ENCODE data around the gene SLCO1C1. TPM values are rescaled to one million over a fixed set of nuclear protein-coding genes. Genes with fewer than 3 reads are reported as not detected.

SLCO1C1 gene
- total and polyA plus RNA-seq, 2 donors (not counting 3 experiments of a cell fraction or from before 2014, with no cell fraction given) = 0.07 to 0.66 TPM

DNA sequence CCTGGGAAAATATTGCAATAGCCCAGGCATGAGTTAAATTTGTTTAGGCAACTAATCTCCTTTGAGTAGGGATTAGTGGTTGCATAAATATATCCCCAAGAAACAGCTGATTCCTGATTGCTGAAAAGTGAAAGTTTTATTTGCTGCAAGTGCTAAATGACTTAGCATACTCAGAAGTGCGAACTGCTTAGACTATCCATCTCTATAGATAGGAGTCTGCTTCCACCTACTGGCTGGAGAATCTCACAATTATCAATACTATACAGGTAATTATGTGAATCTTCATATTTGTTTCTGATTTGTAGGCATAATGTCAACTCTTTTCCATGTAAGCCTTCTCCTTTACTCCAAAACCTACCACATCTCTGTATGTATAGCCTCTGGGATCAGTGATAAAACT, 103.4 kb downstream of the SLCO1C1 start:
- no TSS peak for BruUV-seq (replicated peaks)
- POLR2A ChIA-PET = no interaction called here
- CTCF ChIA-PET = interaction anchor here (0.9 to 3.4 kb wide), 2 partner anchors 150 to 153 kb away, joined by 3 to 13 read pairs; no protein-coding TSS in a partner anchor
- Histone ChIP-seq H3K4me3 (replicated peaks in 1 of 3; ENCODE audit: insufficient read depth in 1 of 3, low read depth in 1 of 3, low read length in 3 of 3) (no peak overlapping the region), H3K9me3 (replicated peaks; ENCODE audit: control insufficient read depth, insufficient read depth, low read length) (no peaks in the 10 kb centered on the region), H4K20me1 (replicated peaks; ENCODE audit: control insufficient read depth, extremely low read depth, insufficient read depth, low read length) (no peaks in the 10 kb centered on the region), H3K4me2 (ENCODE audit: insufficient read depth, low read length) (no peak overlapping the region), H3K4me1 (ENCODE audit: control insufficient read depth, extremely low read depth, insufficient read depth, low read length) (no peaks in the 10 kb centered on the region), H3K27ac (ENCODE audit: insufficient read depth, low read depth, low read length) (no peak overlapping the region), H3K9ac (replicated peaks; ENCODE audit: extremely low read depth, insufficient read depth, low read length) (no peak overlapping the region), H3K79me2 (ENCODE audit: control insufficient read depth, insufficient read depth, low read length) (no peaks in the 10 kb centered on the region), H3K36me3 (ENCODE audit: control insufficient read depth in 2 of 2, extremely low read depth in 1 of 2, insufficient read depth in 2 of 2, low read length in 2 of 2) (no peaks in the 10 kb centered on the region), H3K9me1 (replicated peaks; ENCODE audit: control insufficient read depth, extremely low read depth, insufficient read depth, low read length) (no peaks in the 10 kb centered on the region), H3K27me3 (ENCODE audit: control insufficient read depth in 2 of 2, insufficient read depth in 2 of 2, low read length in 2 of 2) (no peaks in the 10 kb centered on the region), H2AFZ (ENCODE audit: low read depth, low read length) (no peak overlapping the region)
- intact Hi-C loops (cut with micrococcal nuclease) = loop anchor here (1.0 to 2.0 kb wide), 2 partner anchors 152 to 334 kb away; no protein-coding TSS in a partner anchor
- DNase-seq (ENCODE audit: low read depth, low spot score) (peak; percentile 59), FAIRE-seq (no peak)
- dilution Hi-C loops (cut with MboI; ENCODE audit: extremely low pct_ligation_motif_present, low sequenced_read_pairs) = no loop called here
- TF ChIP-seq GATA2 (IDR thresholded peaks at IDR 0.05; ENCODE audit: insufficient read depth, insufficient read length, low read depth, low read length) (no peak), POLR2AphosphoS5 (IDR thresholded peaks at IDR 0.05; ENCODE audit: insufficient read depth, low read depth, low read length) (no peak), MYC (IDR thresholded peaks at IDR 0.05; ENCODE audit: low read depth, low read length) (no peak), FOS (IDR thresholded peaks at IDR 0.05; ENCODE audit: borderline replicate concordance, insufficient read depth, low read length) (no peak), EZH2 (IDR thresholded peaks at IDR 0.05; ENCODE audit: borderline replicate concordance, low read depth, low read length, severe bottlenecking) (no peak), JUN (IDR thresholded peaks at IDR 0.05; ENCODE audit: borderline replicate concordance, insufficient read depth, insufficient read length, low read depth) (no peak)
- TF ChIP-seq, protein P1, sequence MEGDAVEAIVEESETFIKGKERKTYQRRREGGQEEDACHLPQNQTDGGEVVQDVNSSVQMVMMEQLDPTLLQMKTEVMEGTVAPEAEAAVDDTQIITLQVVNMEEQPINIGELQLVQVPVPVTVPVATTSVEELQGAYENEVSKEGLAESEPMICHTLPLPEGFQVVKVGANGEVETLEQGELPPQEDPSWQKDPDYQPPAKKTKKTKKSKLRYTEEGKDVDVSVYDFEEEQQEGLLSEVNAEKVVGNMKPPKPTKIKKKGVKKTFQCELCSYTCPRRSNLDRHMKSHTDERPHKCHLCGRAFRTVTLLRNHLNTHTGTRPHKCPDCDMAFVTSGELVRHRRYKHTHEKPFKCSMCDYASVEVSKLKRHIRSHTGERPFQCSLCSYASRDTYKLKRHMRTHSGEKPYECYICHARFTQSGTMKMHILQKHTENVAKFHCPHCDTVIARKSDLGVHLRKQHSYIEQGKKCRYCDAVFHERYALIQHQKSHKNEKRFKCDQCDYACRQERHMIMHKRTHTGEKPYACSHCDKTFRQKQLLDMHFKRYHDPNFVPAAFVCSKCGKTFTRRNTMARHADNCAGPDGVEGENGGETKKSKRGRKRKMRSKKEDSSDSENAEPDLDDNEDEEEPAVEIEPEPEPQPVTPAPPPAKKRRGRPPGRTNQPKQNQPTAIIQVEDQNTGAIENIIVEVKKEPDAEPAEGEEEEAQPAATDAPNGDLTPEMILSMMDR (IDR thresholded peaks at IDR 0.05; ENCODE audit: extremely low read depth in 1 of 2, insufficient read depth in 1 of 2, low read depth in 1 of 2, low read length in 2 of 2) = peak in 1 of 2 donors; percentile 20

All from endothelial cell of umbilical vein (primary cell).